GM12878 (cell line): ENCODE measurements around the gene EDA2R. TPM values are rescaled to one million over a fixed set of nuclear protein-coding genes. Genes with fewer than 3 reads are reported as not detected.

ENCODE experiments used
- ATAC-seq: fragments of 200-7000 bp; cut with Tn5 transposase; 3 replicates; pipeline ENCODE4 v1.9.1; 2020; ENCODE audit warnings: mild to moderate bottlenecking, moderate library complexity
- BruUV-seq: library from RNA; stranded (reverse); fragments of 400-500 nt; replicated peaks from 2 replicates; lab custom pipeline; 2021; lab: Mats Ljungman, UMichigan
- CTCF ChIA-PET: fragments of 300-600 bp; sonication (Branson Sonifier 250); formaldehyde crosslinking; extraction: SDS; loops from one replicate; lab custom pipeline; 2021; ENCODE audit warnings: inconsistent platforms; lab: Yijun Ruan, JAX
- POLR2A ChIA-PET: fragments of 350-600 bp; formaldehyde crosslinking; extraction: SDS; loops from one replicate; lab custom pipeline; 2021; ENCODE audit warnings: inconsistent platforms; lab: Charles Lee
- RAD21 ChIA-PET: fragments of 300-600 bp; sonication (Branson Sonifier 250); formaldehyde crosslinking; loops from one replicate; lab custom pipeline; 2023; ENCODE audit warnings: antibody characterized with exemption; ENCODE audit not compliant: unreplicated experiment; lab: Charles Lee
- SMC1A ChIA-PET: fragments of 300-600 bp; sonication (Branson Sonifier 250); formaldehyde crosslinking; loops from one replicate; lab custom pipeline; 2023; ENCODE audit not compliant: unreplicated experiment, uncharacterized antibody; lab: Charles Lee
- DNase-seq: peaks from one replicate; pipeline ENCODE4 v3.0.0-alpha.2; 2011; ENCODE audit warnings: low read depth, low spot score
- FAIRE-seq: peaks from 3 replicates; lab custom pipeline; 2011; peaks lifted over from hg19 to GRCh38; lab: Jason Lieb, UNC
- H2AFZ ChIP-seq: 2 replicates; pipeline ENCODE4 v1.6.0; 2011; ENCODE audit warnings: low read depth, low read length, control low read depth; ENCODE audit not compliant: control insufficient read depth
- H3K27ac ChIP-seq: 2 replicates; pipeline ENCODE4 v1.5.1; 2011; ENCODE audit warnings: control low read depth; ENCODE audit not compliant: control insufficient read depth, insufficient read depth
- H3K27me3 ChIP-seq, 2 experiments: replicated peaks in 1 of 2; 2 replicates each; pipeline versions ENCODE4 v1.6.0 to v1.6.1; 2011; ENCODE audit warnings: low read length in 1 of 2; ENCODE audit not compliant: control insufficient read depth in 2 of 2, insufficient read depth in 2 of 2
- H3K36me3 ChIP-seq, 2 experiments: 2 replicates each; pipeline ENCODE4 v1.5.1; 2011; ENCODE audit warnings: low read length in 1 of 2; ENCODE audit not compliant: control insufficient read depth in 2 of 2, insufficient read depth in 2 of 2
- H3K4me1 ChIP-seq: 2 replicates; pipeline ENCODE4 v1.6.1; 2011; ENCODE audit warnings: mild to moderate bottlenecking, low read length, moderate library complexity, mixed read lengths; ENCODE audit not compliant: control insufficient read depth, insufficient read depth
- H3K4me2 ChIP-seq: 2 replicates; pipeline ENCODE4 v1.6.0; 2011; ENCODE audit warnings: control low read depth; ENCODE audit not compliant: control insufficient read depth, insufficient read depth
- H3K4me3 ChIP-seq: fragments of 200-600 bp; sonication (generic); 2 replicates; pipeline ENCODE4 v1.5.1; 2016
- H3K79me2 ChIP-seq: 2 replicates; pipeline ENCODE4 v1.6.0; 2011; ENCODE audit warnings: low read length; ENCODE audit not compliant: control insufficient read depth, insufficient read depth
- H3K9ac ChIP-seq: 2 replicates; pipeline ENCODE4 v1.8.0; 2011; ENCODE audit warnings: low read length, control low read depth, mixed read lengths; ENCODE audit not compliant: control insufficient read depth, insufficient read depth
- H3K9me3 ChIP-seq: replicated peaks from 3 replicates; pipeline ENCODE4 v1.5.1; 2011; ENCODE audit warnings: mild to moderate bottlenecking, low read length; ENCODE audit not compliant: control insufficient read depth, insufficient read depth
- H4K20me1 ChIP-seq: 2 replicates; pipeline ENCODE4 v1.6.0; 2011; ENCODE audit not compliant: control insufficient read depth, insufficient read depth
- ATF3 ChIP-seq: IDR thresholded peaks from 2 replicates; pipeline ENCODE4 v1.6.1; 2011; ENCODE audit warnings: low read depth, mild to moderate bottlenecking, low read length, moderate library complexity, borderline replicate concordance; ENCODE audit errors: extremely low read depth
- BRCA1 ChIP-seq: IDR thresholded peaks from 2 replicates; pipeline ENCODE4 v1.6.1; 2011; ENCODE audit warnings: low read depth, low read length, improper control_type of control experiment
- E2F8 ChIP-seq: fragments of 450-650 bp; IDR thresholded peaks from 2 replicates; pipeline ENCODE4 v1.6.1; 2018; ENCODE audit warnings: mild to moderate bottlenecking, low read depth, moderate library complexity; ENCODE audit not compliant: partially characterized antibody
- ESRRA ChIP-seq: IDR thresholded peaks from 2 replicates; pipeline ENCODE4 v1.6.1; 2012; ENCODE audit warnings: mild to moderate bottlenecking, low read length, improper control_type of control experiment
- HSF1 ChIP-seq: fragments of 150-350 bp; IDR thresholded peaks from 2 replicates; pipeline ENCODE4 v1.6.1; 2014; ENCODE audit warnings: mild to moderate bottlenecking, low read depth, low read length
- IKZF1 ChIP-seq: fragments of 450-650 bp; conservative IDR thresholded peaks from 2 replicates; pipeline ENCODE4 v1.6.1; 2017; ENCODE audit warnings: antibody characterized with exemption, mild to moderate bottlenecking
- IRF3 ChIP-seq: fragments of 450-650 bp; IDR thresholded peaks from 2 replicates; pipeline ENCODE4 v1.6.1; 2014; ENCODE audit warnings: mild to moderate bottlenecking
- JUNB ChIP-seq: IDR thresholded peaks from 2 replicates; pipeline ENCODE4 v1.6.1; 2016; ENCODE audit warnings: antibody characterized with exemption, mild to moderate bottlenecking
- MTA2 ChIP-seq: fragments of 450-650 bp; IDR thresholded peaks from 2 replicates; pipeline ENCODE4 v1.6.1; 2016; ENCODE audit warnings: low read depth, mild to moderate bottlenecking, moderate library complexity
- POLR2AphosphoS5 ChIP-seq: IDR thresholded peaks from 2 replicates; pipeline ENCODE4 v1.6.1; 2011; ENCODE audit warnings: mild to moderate bottlenecking, low read length, inconsistent platforms
- SIN3A ChIP-seq: IDR thresholded peaks from 2 replicates; pipeline ENCODE4 v1.6.1; 2012; ENCODE audit warnings: low read depth, low read length, improper control_type of control experiment
- SIX5 ChIP-seq: IDR thresholded peaks from 2 replicates; pipeline ENCODE4 v1.6.1; 2011; ENCODE audit warnings: mild to moderate bottlenecking, low read depth, low read length, moderate library complexity; ENCODE audit not compliant: severe bottlenecking
- SMC3 ChIP-seq: IDR thresholded peaks from 2 replicates; pipeline ENCODE4 v1.6.1; 2011; ENCODE audit warnings: low read length, improper control_type of control experiment, borderline replicate concordance
- TCF7 ChIP-seq: IDR thresholded peaks from 2 replicates; pipeline ENCODE4 v1.6.1; 2014; ENCODE audit warnings: antibody characterized with exemption, borderline replicate concordance
- ZNF24 ChIP-seq: fragments of 450-650 bp; IDR thresholded peaks from 2 replicates; pipeline ENCODE4 v1.6.1; 2017; ENCODE audit warnings: antibody characterized with exemption, mild to moderate bottlenecking
- WGBS: methylation state at CpG from one replicate; pipeline ENCODE4 v1.1.6; 2016; ENCODE audit warnings: low lambda C conversion rate; ENCODE audit not compliant: insufficient replicate concordance, insufficient coverage; ENCODE audit errors: missing lambda C conversion rate; 5-methylcytosine and 5-hydroxymethylcytosine counted together
- in situ Hi-C: fragments of 300-500 bp; cut with MboI; formaldehyde crosslinking; loops from 9 replicates; pipeline ENCODE4 v1.14.3; 2018; ENCODE audit warnings: mixed read lengths
- intact Hi-C: fragments of 100-400 bp; cut with micrococcal nuclease; formaldehyde crosslinking; loops from one replicate; pipeline ENCODE4 v1.14.2; 2022; ENCODE audit not compliant: unreplicated experiment
- polyA plus RNA-seq, 11 experiments: library from polyadenylated mRNA; depleted of rRNA in 4 of 11; unstranded in 6 of 11; stranded (reverse) in 5 of 11; fragments of >200 nt; fragmentation: Nextera tagmentation in 4 of 11; fragmentation: Illumina TruSeq in 1 of 11; extraction: Ambion mirVana in 4 of 11; extraction: Trizol in 1 of 11; gene quantifications; 1 replicate in 1 of 11; 2 replicates in 10 of 11; pipeline versions ENCODE4 v1.2.1 to v1.2.3, GENCODE V29; 2011 to 2016; ENCODE audit warnings: inconsistent platforms in 2 of 11, missing spikeins in 2 of 11, low read depth in 1 of 11
- total RNA-seq, 4 experiments: library from RNA; depleted of rRNA in 3 of 4; stranded (reverse); fragments of >200 nt in 3 of 4; fragmentation: Illumina TruSeq in 1 of 4; extraction: Trizol in 1 of 4; gene quantifications; 2 replicates each; pipeline versions ENCODE4 v1.2.1 to v1.2.3, GENCODE V29; 2013 to 2021

EDA2R gene
- total and polyA plus RNA-seq, 10 of the 15 experiments (the other 5 are each of a cell fraction or from before 2014, with no cell fraction given): 3.3 to 33.5 (median 8.4) TPM

GRCh38 chrX:66674506-66674905 is 35.6 kb upstream of the EDA2R start:
- no TSS peak for BruUV-seq

More at GRCh38 chrX:66674506-66674905, 35.6 kb upstream of the EDA2R start:
- 15% methylated on average over 2 of the region's 2 CpGs for WGBS
- no peaks in the 10 kb centered on the region for H3K27me3 ChIP-seq
- H3K27ac ChIP-seq: no peak overlapping the region
- in situ Hi-C loops: no loop called here
- no peak for TF ChIP-seq ESRRA
- TF ChIP-seq IRF3: no peak
- TF ChIP-seq MTA2: no peak
- no peak for TF ChIP-seq SMC3
- no peak for TF ChIP-seq HSF1
- TF ChIP-seq POLR2AphosphoS5: no peak
- TF ChIP-seq ZNF24: no peak
- no peak for TF ChIP-seq E2F8
- TF ChIP-seq BRCA1: no peak
- no peak for TF ChIP-seq IKZF1
- TF ChIP-seq SIN3A: no peak
- no peak for TF ChIP-seq ATF3
- no peak for TF ChIP-seq SIX5
- TF ChIP-seq JUNB: no peak
- TF ChIP-seq TCF7: no peak
- TF ChIP-seq, all 136 proteins: peak for 0
- ChIA-PET CTCF (no interaction called here), SMC1A (no interaction called here), POLR2A (no interaction called here), RAD21 (no interaction called here)
- no peak overlapping the region for H3K9ac ChIP-seq
- no peaks in the 10 kb centered on the region for H4K20me1 ChIP-seq
- H3K9me3 ChIP-seq: no peaks in the 10 kb centered on the region
- H3K4me1 ChIP-seq: no peaks in the 10 kb centered on the region
- H3K4me3 ChIP-seq: no peak overlapping the region
- no peak overlapping the region for H3K4me2 ChIP-seq
- H3K36me3 ChIP-seq: no peaks in the 10 kb centered on the region
- FAIRE-seq (no peak), ATAC-seq (no peak), DNase-seq (no peak)
- H3K79me2 ChIP-seq: no peaks in the 10 kb centered on the region
- intact Hi-C loops: no loop called here
- H2AFZ ChIP-seq: no peak overlapping the region
